ENCODE results near the gene BABAM1.

GRCh38 chr19:17246681-17247425 is 20.4 kb upstream of the BABAM1 start:
- no peak for TF ChIP-seq TAF1 (IDR thresholded peaks at IDR 0.05; ENCODE audit: low read depth, low read length)
- TF ChIP-seq POLR2AphosphoS5 (IDR thresholded peaks at IDR 0.05; ENCODE audit: low read depth, low read length): no peak
- TF ChIP-seq POLR2A (IDR thresholded peaks at IDR 0.05; ENCODE audit: low read depth, low read length): no peak

Measured in GM12891 (cell line).